IPS-20b (cell line): ENCODE results near the gene GDE1.

Experiments
- H3K27ac ChIP-seq: one replicate; pipeline ENCODE4 v1.5.1; 2013; ENCODE audit warnings: low read length
- H3K27me3 ChIP-seq: 2 replicates; pipeline ENCODE4 v1.6.1; 2013; ENCODE audit warnings: mild to moderate bottlenecking, low read length, inconsistent platforms; ENCODE audit not compliant: insufficient read depth
- H3K36me3 ChIP-seq: 2 replicates; pipeline ENCODE4 v1.6.1; 2013; ENCODE audit warnings: low read depth, mild to moderate bottlenecking, inconsistent platforms, low read length, moderate library complexity; ENCODE audit not compliant: insufficient read depth
- H3K4me1 ChIP-seq: 2 replicates; pipeline ENCODE4 v1.6.1; 2013; ENCODE audit warnings: mild to moderate bottlenecking, control low read depth, inconsistent platforms, low read length, moderate library complexity; ENCODE audit not compliant: insufficient read depth
- H3K4me3 ChIP-seq: 2 replicates; pipeline ENCODE4 v1.5.1; 2013; ENCODE audit warnings: mild to moderate bottlenecking, low read length, inconsistent platforms
- H3K9ac ChIP-seq: 2 replicates; pipeline ENCODE4 v1.6.1; 2013; ENCODE audit warnings: low read depth, mild to moderate bottlenecking, inconsistent platforms, low read length, moderate library complexity
- H3K9me3 ChIP-seq: 2 replicates; pipeline ENCODE4 v1.6.1; 2013; ENCODE audit warnings: mild to moderate bottlenecking, low read depth, low read length, inconsistent platforms; ENCODE audit not compliant: insufficient read depth

GDE1 gene

GRCh38 chr16:19522760-19523159 is 862 bp upstream of the GDE1 start:
- Histone ChIP-seq H3K9me3 (no peaks in the 10 kb centered on the region), H3K4me1 (peaks cover 24% of the 10 kb centered on the region), H3K4me3 (peak overlapping the region; percentile 83; the same call in 1 of the 2 replicates), H3K36me3 (peaks cover 2% of the 10 kb centered on the region; the same call in 1 of the 2 replicates), H3K9ac (peak overlapping the region; percentile 37; the same call in 1 of the 2 replicates), H3K27me3 (no peaks in the 10 kb centered on the region), H3K27ac (no peak overlapping the region)

- Histone ChIP-seq H3K4me1 (peaks cover 24% of the 10 kb centered on the region), H3K9ac (peak overlapping the region; percentile 37; the same call in 1 of the 2 replicates)
Observed at GRCh38 chr16:19522397-19522732, 467 bp upstream of the GDE1 start.

GRCh38 chr16:19520861-19521331 is 1.0 kb downstream of the GDE1 start:
- peaks cover 24% of the 10 kb centered on the region for H3K4me1 ChIP-seq
- peak overlapping the region; percentile 83 for H3K4me3 ChIP-seq
- H3K9me3 ChIP-seq, result no peaks in the 10 kb centered on the region
- no peaks in the 10 kb centered on the region for H3K27me3 ChIP-seq
- H3K36me3 ChIP-seq, result peaks cover 16% of the 10 kb centered on the region
- H3K27ac ChIP-seq, result no peak overlapping the region
- H3K9ac ChIP-seq, result peak overlapping the region; percentile 89; the same call in 1 of the 2 replicates

More at GRCh38 chr16:19522397-19522732, 467 bp upstream of the GDE1 start:
- H3K27me3 ChIP-seq, result no peaks in the 10 kb centered on the region
- H3K36me3 ChIP-seq, result peaks cover 2% of the 10 kb centered on the region; the same call in 1 of the 2 replicates
- peak overlapping the region; percentile 83 for H3K4me3 ChIP-seq
- H3K27ac ChIP-seq, result no peak overlapping the region
- H3K9me3 ChIP-seq, result no peaks in the 10 kb centered on the region

- Histone ChIP-seq H3K9ac (no peak overlapping the region), H3K27me3 (no peaks in the 10 kb centered on the region), H3K36me3 (peaks cover 39% of the 10 kb centered on the region), H3K4me3 (no peak overlapping the region), H3K27ac (no peak overlapping the region), H3K9me3 (no peaks in the 10 kb centered on the region), H3K4me1 (peaks cover 19% of the 10 kb centered on the region)
Observed at GRCh38 chr16:19518388-19518787, 3.5 kb downstream of the GDE1 start.

- Histone ChIP-seq H3K36me3 (peaks cover 47% of the 10 kb centered on the region), H3K4me3 (no peak overlapping the region), H3K27ac (no peak overlapping the region), H3K9ac (no peak overlapping the region), H3K9me3 (no peaks in the 10 kb centered on the region), H3K4me1 (peaks cover 12% of the 10 kb centered on the region), H3K27me3 (no peaks in the 10 kb centered on the region)
Observed at GRCh38 chr16:19517424-19518089, 4.3 kb downstream of the GDE1 start.

- Histone ChIP-seq H3K4me1 (0 out of 2 replicates have a peak, but pooled peaks cover 7% of the 10 kb centered on the region), H3K4me3 (no peak overlapping the region), H3K9me3 (no peaks in the 10 kb centered on the region), H3K9ac (no peak overlapping the region), H3K36me3 (peaks cover 60% of the 10 kb centered on the region), H3K27me3 (no peaks in the 10 kb centered on the region), H3K27ac (no peak overlapping the region)
Observed at GRCh38 chr16:19515757-19516156, 6.1 kb downstream of the GDE1 start.

- Histone ChIP-seq H3K4me3 (no peak overlapping the region), H3K27ac (no peak overlapping the region), H3K9ac (no peak overlapping the region), H3K36me3 (peaks cover 81% of the 10 kb centered on the region), H3K27me3 (no peaks in the 10 kb centered on the region), H3K4me1 (no peaks in the 10 kb centered on the region), H3K9me3 (no peaks in the 10 kb centered on the region)
Observed at GRCh38 chr16:19513377-19514053, 8.4 kb downstream of the GDE1 start.

- H3K36me3 ChIP-seq, result peaks cover 90% of the 10 kb centered on the region
- H3K9me3 ChIP-seq, result no peaks in the 10 kb centered on the region
- no peaks in the 10 kb centered on the region for H3K4me1 ChIP-seq
- H3K4me3 ChIP-seq, result no peak overlapping the region
- H3K27ac ChIP-seq, result no peak overlapping the region
- no peaks in the 10 kb centered on the region for H3K27me3 ChIP-seq
- H3K9ac ChIP-seq, result no peak overlapping the region
Observed at GRCh38 chr16:19512297-19512696, 9.6 kb downstream of the GDE1 start.

- H3K27ac ChIP-seq, result no peak overlapping the region
- H3K9ac ChIP-seq, result no peak overlapping the region
- no peaks in the 10 kb centered on the region for H3K9me3 ChIP-seq
- peaks cover 91% of the 10 kb centered on the region for H3K36me3 ChIP-seq
- H3K4me1 ChIP-seq, result no peaks in the 10 kb centered on the region
- H3K27me3 ChIP-seq, result no peaks in the 10 kb centered on the region
- no peak overlapping the region for H3K4me3 ChIP-seq
Observed at GRCh38 chr16:19507867-19508266, 14.0 kb downstream of the GDE1 start.

GRCh38 chr16:19506965-19507364 is 14.9 kb downstream of the GDE1 start:
- H3K36me3 ChIP-seq, result peaks cover 91% of the 10 kb centered on the region
- no peak overlapping the region for H3K9ac ChIP-seq
- H3K4me1 ChIP-seq, result no peaks in the 10 kb centered on the region
- H3K9me3 ChIP-seq, result no peaks in the 10 kb centered on the region
- no peaks in the 10 kb centered on the region for H3K27me3 ChIP-seq
- no peak overlapping the region for H3K4me3 ChIP-seq
- no peak overlapping the region for H3K27ac ChIP-seq

GRCh38 chr16:19505600-19506303 is 16.1 kb downstream of the GDE1 start:
- Histone ChIP-seq H3K27me3 (no peaks in the 10 kb centered on the region), H3K9ac (no peak overlapping the region), H3K27ac (no peak overlapping the region), H3K4me3 (no peak overlapping the region), H3K4me1 (no peaks in the 10 kb centered on the region), H3K9me3 (no peaks in the 10 kb centered on the region), H3K36me3 (peaks cover 96% of the 10 kb centered on the region)
